Fibroblast of lung (primary cell): ENCODE data around the gene GRIK4. TPM values are rescaled to one million over a fixed set of nuclear protein-coding genes. Genes with fewer than 3 reads are reported as not detected.

Experiments
- DNase-seq, 2 donors: peaks; one replicate each; pipeline versions ENCODE4 v3.0.0 to v3.0.0-alpha.2; 2010; ENCODE audit warnings: low read depth in 2 of 2
- H2AFZ ChIP-seq: 2 replicates; pipeline ENCODE4 v1.5.1; 2012; ENCODE audit warnings: low read length, control low read depth, inconsistent platforms
- H3K27ac ChIP-seq: 2 replicates; pipeline ENCODE4 v1.5.1; 2011; ENCODE audit warnings: low read length, control low read depth; ENCODE audit not compliant: insufficient read depth
- H3K27me3 ChIP-seq: 2 replicates; pipeline ENCODE4 v1.5.1; 2011; ENCODE audit warnings: mild to moderate bottlenecking, low read length; ENCODE audit not compliant: control insufficient read depth, insufficient read depth
- H3K36me3 ChIP-seq: 2 replicates; pipeline ENCODE4 v1.5.1; 2011; ENCODE audit warnings: low read length; ENCODE audit not compliant: control insufficient read depth, insufficient read depth
- H3K4me1 ChIP-seq: 2 replicates; pipeline ENCODE4 v1.5.1; 2011; ENCODE audit warnings: low read length; ENCODE audit not compliant: control insufficient read depth, insufficient read depth; ENCODE audit errors: extremely low read depth
- H3K4me2 ChIP-seq: 2 replicates; pipeline ENCODE4 v1.5.1; 2011; ENCODE audit warnings: low read length, control low read depth; ENCODE audit not compliant: insufficient read depth; ENCODE audit errors: extremely low read depth
- H3K4me3 ChIP-seq, 4 experiments: fragments of 200-600 bp in 1 of 4; sonication (generic) in 1 of 4; replicated peaks in 1 of 4; 2 replicates each; pipeline ENCODE4 v1.5.1; 2011 to 2016; ENCODE audit warnings: low read length in 4 of 4, low read depth in 3 of 4, mild to moderate bottlenecking in 3 of 4, control low read depth in 2 of 4, inconsistent platforms in 1 of 4, mixed read lengths in 1 of 4; ENCODE audit not compliant: insufficient read depth in 1 of 4; ENCODE audit errors: control extremely low read depth in 1 of 4
- H3K79me2 ChIP-seq: 2 replicates; pipeline ENCODE4 v1.5.1; 2012; ENCODE audit warnings: mild to moderate bottlenecking, low read length, inconsistent platforms; ENCODE audit not compliant: control insufficient read depth, insufficient read depth
- H3K9ac ChIP-seq: 2 replicates; pipeline ENCODE4 v1.5.1; 2011; ENCODE audit warnings: mild to moderate bottlenecking, low read length, control low read depth; ENCODE audit not compliant: insufficient read depth
- H3K9me3 ChIP-seq: 2 replicates; pipeline ENCODE4 v1.5.1; 2012; ENCODE audit warnings: low read depth, low read length; ENCODE audit not compliant: control insufficient read depth, insufficient read depth
- H4K20me1 ChIP-seq: 2 replicates; pipeline ENCODE4 v1.5.1; 2011; ENCODE audit warnings: low read length; ENCODE audit not compliant: control insufficient read depth, insufficient read depth; ENCODE audit errors: extremely low read depth
- CTCF ChIP-seq, 2 donors: IDR thresholded peaks in 1 of 2; conservative IDR thresholded peaks in 1 of 2; 1 replicate in 1 of 2; 2 replicates in 1 of 2; pipeline ENCODE4 v1.5.1; 2011 to 2012; ENCODE audit warnings: low read length in 2 of 2, control low read depth in 1 of 2, inconsistent platforms in 1 of 2, low read depth in 1 of 2, mild to moderate bottlenecking in 1 of 2
- EZH2 ChIP-seq: IDR thresholded peaks from 2 replicates; pipeline ENCODE4 v1.5.1; 2012; ENCODE audit warnings: low read length, control low read depth, mild to moderate bottlenecking; ENCODE audit errors: missing control alignments
- polyA plus RNA-seq, 2 donors: library from polyadenylated mRNA; depleted of rRNA in 1 of 2; stranded (reverse) in 1 of 2; unstranded in 1 of 2; fragments of >200 nt; gene quantifications; 2 replicates each; pipeline ENCODE4 v1.2.1, GENCODE V29; 2011 to 2012; ENCODE audit warnings: missing spikeins in 1 of 2
- total RNA-seq: library from RNA; depleted of rRNA; stranded (reverse); fragments of >200 nt; gene quantifications from 2 replicates; pipeline ENCODE4 v1.2.1, GENCODE V29; 2014

The GRIK4 gene
- total and polyA plus RNA-seq, 2 donors (not counting 1 experiment from before 2014, with no cell fraction given), result 0.17 to 1.5 TPM

DNA sequence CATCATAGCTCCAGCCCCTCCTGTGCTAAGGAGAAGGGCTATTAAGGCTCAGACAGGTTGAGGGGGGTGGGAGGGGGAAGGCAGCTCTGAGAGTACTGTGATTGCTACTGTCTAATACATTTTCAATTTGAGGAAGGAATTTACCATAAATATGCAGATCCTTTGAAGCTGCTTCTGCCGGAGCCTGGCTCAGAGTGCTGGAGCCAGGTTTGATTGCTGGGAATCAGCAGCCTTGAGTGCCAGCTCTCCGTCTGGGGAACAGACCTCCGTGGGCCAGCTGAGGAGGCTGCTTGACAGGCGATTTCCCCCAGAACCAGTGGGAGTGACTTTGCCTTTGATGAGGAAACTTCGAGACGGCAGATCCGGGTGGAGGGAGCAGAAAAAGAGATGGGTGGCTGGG, 370.6 kb downstream of the GRIK4 start:
- no peak for DNase-seq
- Histone ChIP-seq H3K4me2 (no peak overlapping the region), H3K36me3 (no peaks in the 10 kb centered on the region), H2AFZ (no peak overlapping the region), H3K79me2 (no peaks in the 10 kb centered on the region), H3K9me3 (no peaks in the 10 kb centered on the region), H3K27me3 (no peaks in the 10 kb centered on the region), H3K4me1 (no peaks in the 10 kb centered on the region), H3K9ac (no peak overlapping the region), H3K4me3 (no peak overlapping the region), H4K20me1 (no peaks in the 10 kb centered on the region), H3K27ac (no peak overlapping the region)
- TF ChIP-seq EZH2, result no peak
- TF ChIP-seq CTCF (conservative IDR thresholded peaks at IDR 0.05 in 1 of 2, IDR thresholded peaks at IDR 0.05 in 1 of 2; ENCODE audit: low read depth in 1 of 2, low read length in 2 of 2), result no peak

DNA sequence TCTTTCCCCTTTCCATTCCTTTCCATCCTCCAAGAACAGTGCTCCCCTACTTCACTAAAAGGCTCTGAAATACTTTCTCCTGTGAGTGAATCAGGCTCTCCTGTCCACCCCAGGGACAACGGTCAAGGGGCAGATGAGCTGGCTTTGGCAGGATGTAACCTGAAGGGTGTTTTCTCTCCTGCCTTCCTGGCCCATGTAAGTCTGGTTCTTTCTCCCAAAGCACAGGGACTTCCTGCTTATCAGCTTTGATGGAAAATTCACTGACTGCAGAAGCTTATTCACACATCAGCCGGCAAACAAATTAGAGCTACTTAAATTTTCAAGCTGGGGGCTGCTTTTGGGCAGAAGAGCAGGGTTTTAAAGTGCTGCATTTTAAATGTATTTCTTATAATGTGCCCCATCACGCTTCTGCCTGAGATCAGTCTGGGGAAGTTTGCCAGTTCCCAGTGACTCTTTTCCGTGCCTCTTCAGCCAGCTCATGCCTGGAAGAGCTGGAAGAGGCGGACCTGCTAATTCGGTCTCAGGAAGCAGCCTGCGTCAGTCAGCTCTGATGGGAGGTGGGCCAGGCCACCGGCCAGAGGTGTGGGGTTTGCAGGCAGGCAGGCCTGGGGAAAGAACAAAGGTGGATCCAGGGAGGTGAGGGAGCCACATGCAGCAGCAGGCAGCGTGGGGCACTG, 372.0 kb downstream of the GRIK4 start:
- Histone ChIP-seq H4K20me1 (no peaks in the 10 kb centered on the region), H3K4me2 (no peak overlapping the region), H3K9ac (no peak overlapping the region), H3K9me3 (no peaks in the 10 kb centered on the region), H3K79me2 (no peaks in the 10 kb centered on the region), H3K4me3 (no peak overlapping the region), H3K27me3 (no peaks in the 10 kb centered on the region), H2AFZ (no peak overlapping the region), H3K27ac (no peak overlapping the region), H3K4me1 (no peaks in the 10 kb centered on the region), H3K36me3 (no peaks in the 10 kb centered on the region)
- peak; percentile 23 to 79 for DNase-seq
- TF ChIP-seq EZH2 (no peak), CTCF (conservative IDR thresholded peaks at IDR 0.05 in 1 of 2, IDR thresholded peaks at IDR 0.05 in 1 of 2; ENCODE audit: low read depth in 1 of 2, low read length in 2 of 2) (no peak)

DNA sequence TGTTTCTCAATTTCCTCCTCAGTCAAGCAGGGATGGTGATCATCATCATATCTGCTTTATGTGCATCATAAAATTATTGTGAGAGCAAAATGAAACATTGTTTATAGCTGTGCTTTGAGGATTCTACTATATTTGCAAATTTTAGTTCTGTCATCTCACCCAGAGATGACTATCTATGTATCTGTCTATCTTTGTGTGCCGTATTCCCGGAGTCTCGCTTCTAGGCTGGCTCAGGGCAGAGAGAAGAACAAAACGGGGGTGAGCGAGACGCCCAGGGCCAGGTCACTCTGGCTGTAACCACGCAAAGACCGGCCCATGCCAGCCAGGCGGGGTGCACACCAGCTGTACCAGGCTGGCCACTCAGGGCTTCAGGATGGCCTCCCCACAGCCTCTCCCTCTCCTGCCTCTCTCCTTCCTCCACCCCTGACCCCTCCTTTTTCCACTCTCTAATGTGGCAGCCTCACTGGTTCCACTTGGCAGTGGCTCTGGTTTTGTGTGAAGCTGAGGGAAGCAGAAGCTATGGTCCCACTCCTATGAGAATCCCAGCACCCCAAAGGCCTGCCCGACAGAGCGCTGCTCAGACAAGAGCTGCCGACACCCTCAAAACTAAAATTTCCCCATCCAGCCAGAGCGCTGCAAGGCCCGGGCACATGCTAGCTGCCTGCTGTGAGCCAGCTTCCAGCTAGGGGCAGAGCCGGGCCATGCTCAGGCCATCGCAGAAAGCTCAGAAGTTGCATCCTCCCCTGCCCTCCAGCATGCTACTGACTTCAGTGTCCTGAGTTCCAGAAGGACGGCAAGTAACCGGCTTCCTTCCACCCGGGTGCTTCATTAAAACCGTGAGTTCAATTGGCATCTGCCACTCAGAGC, 372.8 kb downstream of the GRIK4 start:
- no peaks in the 10 kb centered on the region for H4K20me1 ChIP-seq
- no peak overlapping the region for H2AFZ ChIP-seq
- H3K36me3 ChIP-seq, result no peaks in the 10 kb centered on the region
- H3K4me2 ChIP-seq, result no peak overlapping the region
- H3K27me3 ChIP-seq, result no peaks in the 10 kb centered on the region
- no peak for DNase-seq
- H3K79me2 ChIP-seq, result no peaks in the 10 kb centered on the region
- H3K4me1 ChIP-seq, result no peaks in the 10 kb centered on the region
- TF ChIP-seq EZH2 (no peak), CTCF (conservative IDR thresholded peaks at IDR 0.05 in 1 of 2, IDR thresholded peaks at IDR 0.05 in 1 of 2; ENCODE audit: low read depth in 1 of 2, low read length in 2 of 2) (no peak)
- H3K27ac ChIP-seq, result no peak overlapping the region
- H3K4me3 ChIP-seq, result no peak overlapping the region
- no peak overlapping the region for H3K9ac ChIP-seq
- H3K9me3 ChIP-seq, result no peaks in the 10 kb centered on the region
